GM12878 (cell line): ENCODE results near the gene CCDC136. TPM values are rescaled to one million over a fixed set of nuclear protein-coding genes. Genes with fewer than 3 reads are reported as not detected.

Source experiments
- ATAC-seq: fragments of 200-7000 bp; cut with Tn5 transposase; 3 replicates; pipeline ENCODE4 v1.9.1; 2020; ENCODE audit warnings: mild to moderate bottlenecking, moderate library complexity
- BruUV-seq: library from RNA; stranded (reverse); fragments of 400-500 nt; replicated peaks from 2 replicates; lab custom pipeline; 2021; lab: Mats Ljungman, UMichigan
- CTCF ChIA-PET: fragments of 300-600 bp; sonication (Branson Sonifier 250); formaldehyde crosslinking; extraction: SDS; loops from one replicate; lab custom pipeline; 2021; ENCODE audit warnings: inconsistent platforms; lab: Yijun Ruan, JAX
- POLR2A ChIA-PET: fragments of 350-600 bp; formaldehyde crosslinking; extraction: SDS; loops from one replicate; lab custom pipeline; 2021; ENCODE audit warnings: inconsistent platforms; lab: Charles Lee
- RAD21 ChIA-PET: fragments of 300-600 bp; sonication (Branson Sonifier 250); formaldehyde crosslinking; loops from one replicate; lab custom pipeline; 2023; ENCODE audit warnings: antibody characterized with exemption; ENCODE audit not compliant: unreplicated experiment; lab: Charles Lee
- SMC1A ChIA-PET: fragments of 300-600 bp; sonication (Branson Sonifier 250); formaldehyde crosslinking; loops from one replicate; lab custom pipeline; 2023; ENCODE audit not compliant: unreplicated experiment, uncharacterized antibody; lab: Charles Lee
- DNase-seq: peaks from one replicate; pipeline ENCODE4 v3.0.0-alpha.2; 2011; ENCODE audit warnings: low read depth, low spot score
- FAIRE-seq: peaks from 3 replicates; lab custom pipeline; 2011; peaks lifted over from hg19 to GRCh38; lab: Jason Lieb, UNC
- H2AFZ ChIP-seq: 2 replicates; pipeline ENCODE4 v1.6.0; 2011; ENCODE audit warnings: low read depth, low read length, control low read depth; ENCODE audit not compliant: control insufficient read depth
- H3K27ac ChIP-seq: 2 replicates; pipeline ENCODE4 v1.5.1; 2011; ENCODE audit warnings: control low read depth; ENCODE audit not compliant: control insufficient read depth, insufficient read depth
- H3K27me3 ChIP-seq, 2 experiments: replicated peaks in 1 of 2; 2 replicates each; pipeline versions ENCODE4 v1.6.0 to v1.6.1; 2011; ENCODE audit warnings: low read length in 1 of 2; ENCODE audit not compliant: control insufficient read depth in 2 of 2, insufficient read depth in 2 of 2
- H3K36me3 ChIP-seq, 2 experiments: 2 replicates each; pipeline ENCODE4 v1.5.1; 2011; ENCODE audit warnings: low read length in 1 of 2; ENCODE audit not compliant: control insufficient read depth in 2 of 2, insufficient read depth in 2 of 2
- H3K4me1 ChIP-seq: 2 replicates; pipeline ENCODE4 v1.6.1; 2011; ENCODE audit warnings: mild to moderate bottlenecking, low read length, moderate library complexity, mixed read lengths; ENCODE audit not compliant: control insufficient read depth, insufficient read depth
- H3K4me2 ChIP-seq: 2 replicates; pipeline ENCODE4 v1.6.0; 2011; ENCODE audit warnings: control low read depth; ENCODE audit not compliant: control insufficient read depth, insufficient read depth
- H3K4me3 ChIP-seq: fragments of 200-600 bp; sonication (generic); 2 replicates; pipeline ENCODE4 v1.5.1; 2016
- H3K79me2 ChIP-seq: 2 replicates; pipeline ENCODE4 v1.6.0; 2011; ENCODE audit warnings: low read length; ENCODE audit not compliant: control insufficient read depth, insufficient read depth
- H3K9ac ChIP-seq: 2 replicates; pipeline ENCODE4 v1.8.0; 2011; ENCODE audit warnings: low read length, control low read depth, mixed read lengths; ENCODE audit not compliant: control insufficient read depth, insufficient read depth
- H3K9me3 ChIP-seq: replicated peaks from 3 replicates; pipeline ENCODE4 v1.5.1; 2011; ENCODE audit warnings: mild to moderate bottlenecking, low read length; ENCODE audit not compliant: control insufficient read depth, insufficient read depth
- H4K20me1 ChIP-seq: 2 replicates; pipeline ENCODE4 v1.6.0; 2011; ENCODE audit not compliant: control insufficient read depth, insufficient read depth
- SUPT20H ChIP-seq: IDR thresholded peaks from 2 replicates; pipeline ENCODE4 v1.6.1; 2011; ENCODE audit warnings: low read depth, mild to moderate bottlenecking, low read length, moderate library complexity, borderline replicate concordance; ENCODE audit not compliant: control insufficient read depth
- ZNF207 ChIP-seq: fragments of 450-650 bp; IDR thresholded peaks from 2 replicates; pipeline ENCODE4 v1.6.1; 2014; ENCODE audit warnings: antibody characterized with exemption, mild to moderate bottlenecking, borderline replicate concordance
- ZNF24 ChIP-seq: fragments of 450-650 bp; IDR thresholded peaks from 2 replicates; pipeline ENCODE4 v1.6.1; 2017; ENCODE audit warnings: antibody characterized with exemption, mild to moderate bottlenecking
- ZNF274 ChIP-seq: IDR thresholded peaks from one replicate; pipeline ENCODE4 v1.8.0; 2011; ENCODE audit not compliant: insufficient read length, insufficient read depth
- WGBS: methylation state at CpG from one replicate; pipeline ENCODE4 v1.1.6; 2016; ENCODE audit warnings: low lambda C conversion rate; ENCODE audit not compliant: insufficient replicate concordance, insufficient coverage; ENCODE audit errors: missing lambda C conversion rate; 5-methylcytosine and 5-hydroxymethylcytosine counted together
- in situ Hi-C: fragments of 300-500 bp; cut with MboI; formaldehyde crosslinking; loops from 9 replicates; pipeline ENCODE4 v1.14.3; 2018; ENCODE audit warnings: mixed read lengths
- intact Hi-C: fragments of 100-400 bp; cut with micrococcal nuclease; formaldehyde crosslinking; loops from one replicate; pipeline ENCODE4 v1.14.2; 2022; ENCODE audit not compliant: unreplicated experiment
- polyA plus RNA-seq, 11 experiments: library from polyadenylated mRNA; depleted of rRNA in 4 of 11; unstranded in 6 of 11; stranded (reverse) in 5 of 11; fragments of >200 nt; fragmentation: Nextera tagmentation in 4 of 11; fragmentation: Illumina TruSeq in 1 of 11; extraction: Ambion mirVana in 4 of 11; extraction: Trizol in 1 of 11; gene quantifications; 1 replicate in 1 of 11; 2 replicates in 10 of 11; pipeline versions ENCODE4 v1.2.1 to v1.2.3, GENCODE V29; 2011 to 2016; ENCODE audit warnings: inconsistent platforms in 2 of 11, missing spikeins in 2 of 11, low read depth in 1 of 11
- total RNA-seq, 4 experiments: library from RNA; depleted of rRNA in 3 of 4; stranded (reverse); fragments of >200 nt in 3 of 4; fragmentation: Illumina TruSeq in 1 of 4; extraction: Trizol in 1 of 4; gene quantifications; 2 replicates each; pipeline versions ENCODE4 v1.2.1 to v1.2.3, GENCODE V29; 2013 to 2021
- TF ChIP-seq, protein P1 (sequence below): fragments of 450-650 bp; conservative IDR thresholded peaks from 2 replicates; pipeline ENCODE4 v1.6.1; 2017; ENCODE audit warnings: mild to moderate bottlenecking, moderate library complexity

Gene CCDC136
- total and polyA plus RNA-seq, 10 of the 15 experiments (the other 5 are each of a cell fraction or from before 2014, with no cell fraction given) = 0.32 to 4.8 (median 1.5) TPM

DNA sequence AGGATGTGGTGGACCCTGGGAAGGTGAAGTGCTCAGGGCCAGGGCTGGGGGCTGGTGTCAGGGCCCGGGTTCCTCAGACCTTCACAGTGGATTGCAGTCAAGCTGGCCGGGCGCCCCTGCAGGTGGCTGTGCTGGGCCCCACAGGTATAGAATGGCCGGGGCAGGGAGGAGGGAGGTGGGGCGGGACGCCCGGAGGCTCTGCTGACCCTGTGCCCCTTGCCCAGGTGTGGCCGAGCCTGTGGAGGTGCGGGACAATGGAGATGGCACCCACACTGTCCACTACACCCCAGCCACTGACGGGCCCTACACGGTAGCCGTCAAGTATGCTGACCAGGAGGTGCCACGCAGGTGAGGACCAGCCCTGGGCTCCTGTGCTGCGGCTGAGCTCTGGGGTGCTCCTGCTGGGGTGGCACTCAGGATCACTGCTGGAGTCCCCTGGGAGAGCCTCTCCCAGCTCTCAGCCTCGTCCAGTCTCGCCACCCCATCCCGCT lies 56.0 kb downstream of the CCDC136 start:
- ChIA-PET SMC1A (no interaction called here), RAD21 (no interaction called here)
- ATAC-seq = no peak

More for the DNA sequence above, 56.0 kb downstream of the CCDC136 start:
- POLR2A ChIA-PET = no interaction called here
- no peaks in the 10 kb centered on the region for H3K4me1 ChIP-seq
- BruUV-seq = no TSS peak
- CTCF ChIA-PET = no interaction called here
- no peak for DNase-seq
- 53% methylated on average over 17 of the region's 17 CpGs for WGBS
- H3K27me3 ChIP-seq = no peaks in the 10 kb centered on the region
- H3K36me3 ChIP-seq = no peaks in the 10 kb centered on the region
- H3K4me2 ChIP-seq = no peak overlapping the region
- FAIRE-seq = no peak
- no peak overlapping the region for H3K4me3 ChIP-seq
- no peak overlapping the region for H3K9ac ChIP-seq
- no peaks in the 10 kb centered on the region for H4K20me1 ChIP-seq
- no peak for TF ChIP-seq SUPT20H
- no peak for TF ChIP-seq ZNF207
- TF ChIP-seq, protein P1, sequence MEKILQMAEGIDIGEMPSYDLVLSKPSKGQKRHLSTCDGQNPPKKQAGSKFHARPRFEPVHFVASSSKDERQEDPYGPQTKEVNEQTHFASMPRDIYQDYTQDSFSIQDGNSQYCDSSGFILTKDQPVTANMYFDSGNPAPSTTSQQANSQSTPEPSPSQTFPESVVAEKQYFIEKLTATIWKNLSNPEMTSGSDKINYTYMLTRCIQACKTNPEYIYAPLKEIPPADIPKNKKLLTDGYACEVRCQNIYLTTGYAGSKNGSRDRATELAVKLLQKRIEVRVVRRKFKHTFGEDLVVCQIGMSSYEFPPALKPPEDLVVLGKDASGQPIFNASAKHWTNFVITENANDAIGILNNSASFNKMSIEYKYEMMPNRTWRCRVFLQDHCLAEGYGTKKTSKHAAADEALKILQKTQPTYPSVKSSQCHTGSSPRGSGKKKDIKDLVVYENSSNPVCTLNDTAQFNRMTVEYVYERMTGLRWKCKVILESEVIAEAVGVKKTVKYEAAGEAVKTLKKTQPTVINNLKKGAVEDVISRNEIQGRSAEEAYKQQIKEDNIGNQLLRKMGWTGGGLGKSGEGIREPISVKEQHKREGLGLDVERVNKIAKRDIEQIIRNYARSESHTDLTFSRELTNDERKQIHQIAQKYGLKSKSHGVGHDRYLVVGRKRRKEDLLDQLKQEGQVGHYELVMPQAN = no peak
- TF ChIP-seq ZNF24 = no peak
- TF ChIP-seq ZNF274 = no peak
- intact Hi-C loops (no loop called here), in situ Hi-C loops (no loop called here)
- H3K79me2 ChIP-seq = no peaks in the 10 kb centered on the region
- no peaks in the 10 kb centered on the region for H3K9me3 ChIP-seq
- H2AFZ ChIP-seq = no peak overlapping the region
- no peak overlapping the region for H3K27ac ChIP-seq
